Neuronal stem cell (in vitro differentiated cells): Measurements from ENCODE around the gene SLX4IP.

ENCODE experiments used
- DNase-seq: peaks from one replicate; pipeline ENCODE4 v3.0.0-alpha.2; 2013; ENCODE audit warnings: low spot score
- H2AFZ ChIP-seq: one replicate; pipeline ENCODE4 v1.6.1; 2013; ENCODE audit warnings: mild to moderate bottlenecking, low read length, inconsistent platforms
- H2AK5ac ChIP-seq: 2 replicates; pipeline ENCODE4 v1.6.1; 2013; ENCODE audit warnings: low read depth, mild to moderate bottlenecking, inconsistent platforms, low read length, moderate library complexity, mixed read lengths
- H2BK120ac ChIP-seq: 2 replicates; pipeline ENCODE4 v1.6.1; 2013; ENCODE audit warnings: low read depth, mild to moderate bottlenecking, inconsistent platforms, low read length, moderate library complexity, mixed read lengths
- H2BK12ac ChIP-seq: one replicate; pipeline ENCODE4 v1.6.1; 2013; ENCODE audit warnings: low read length, inconsistent platforms
- H2BK15ac ChIP-seq: 2 replicates; pipeline ENCODE4 v1.6.1; 2013; ENCODE audit warnings: mild to moderate bottlenecking, low read length, inconsistent platforms, mixed read lengths
- H2BK5ac ChIP-seq: one replicate; pipeline ENCODE4 v1.6.1; 2013; ENCODE audit warnings: inconsistent platforms, mild to moderate bottlenecking, low read length, moderate library complexity
- H3K14ac ChIP-seq: one replicate; pipeline ENCODE4 v1.6.1; 2013; ENCODE audit warnings: low read length, inconsistent platforms
- H3K18ac ChIP-seq: 2 replicates; pipeline ENCODE4 v1.6.1; 2013; ENCODE audit warnings: low read length, inconsistent platforms
- H3K23ac ChIP-seq: 2 replicates; pipeline ENCODE4 v1.6.1; 2013; ENCODE audit warnings: low read depth, mild to moderate bottlenecking, mixed read lengths, low read length, inconsistent platforms; ENCODE audit not compliant: poor library complexity
- H3K27ac ChIP-seq: replicated peaks from 3 replicates; pipeline ENCODE4 v1.5.1; 2013; ENCODE audit warnings: low read length, inconsistent platforms
- H3K27me3 ChIP-seq, 3 experiments: 2 replicates each; pipeline ENCODE4 v1.6.1; 2013; ENCODE audit warnings: low read length in 3 of 3, mild to moderate bottlenecking in 2 of 3, inconsistent platforms in 1 of 3, low read depth in 1 of 3, mixed read lengths in 1 of 3, moderate library complexity in 1 of 3; ENCODE audit not compliant: control insufficient read depth in 3 of 3, insufficient read depth in 3 of 3
- H3K36me3 ChIP-seq, 2 donors: replicated peaks in 1 of 2; 2 replicates each; pipeline ENCODE4 v1.6.1; 2013; ENCODE audit warnings: low read length in 2 of 2; ENCODE audit not compliant: control insufficient read depth in 2 of 2, insufficient read depth in 2 of 2
- H3K4ac ChIP-seq: 2 replicates; pipeline ENCODE4 v1.6.1; 2013; ENCODE audit warnings: inconsistent platforms, mild to moderate bottlenecking, low read length, moderate library complexity
- H3K4me1 ChIP-seq, 2 donors: 1 replicate in 1 of 2; 2 replicates in 1 of 2; pipeline ENCODE4 v1.6.1; 2013; ENCODE audit warnings: low read length in 2 of 2, low read depth in 1 of 2; ENCODE audit not compliant: control insufficient read depth in 2 of 2, insufficient read depth in 1 of 2
- H3K4me2 ChIP-seq: one replicate; pipeline ENCODE4 v1.6.1; 2013; ENCODE audit warnings: mild to moderate bottlenecking, low read length, inconsistent platforms; ENCODE audit not compliant: insufficient read depth, poor library complexity, severe bottlenecking
- H3K4me3 ChIP-seq, 2 donors: 2 replicates each; pipeline ENCODE4 v1.5.1; 2013; ENCODE audit warnings: low read length in 2 of 2, mild to moderate bottlenecking in 2 of 2, inconsistent platforms in 1 of 2, moderate library complexity in 1 of 2
- H3K79me1 ChIP-seq: one replicate; pipeline ENCODE4 v1.6.1; 2013; ENCODE audit warnings: low read depth, mild to moderate bottlenecking, inconsistent platforms, low read length, moderate library complexity
- H3K9ac ChIP-seq: one replicate; pipeline ENCODE4 v1.6.1; 2013; ENCODE audit warnings: mild to moderate bottlenecking, low read depth, low read length, inconsistent platforms; ENCODE audit not compliant: poor library complexity
- H3K9me3 ChIP-seq, 2 donors: replicated peaks in 1 of 2; 2 replicates each; pipeline versions ENCODE3 to v1.6.1; 2013; ENCODE audit warnings: low read length in 2 of 2, mild to moderate bottlenecking in 2 of 2, inconsistent platforms in 1 of 2, low read depth in 1 of 2, mixed read lengths in 1 of 2, moderate library complexity in 1 of 2; ENCODE audit not compliant: control insufficient read depth in 2 of 2, insufficient read depth in 1 of 2
- H4K8ac ChIP-seq: one replicate; pipeline ENCODE4 v1.6.1; 2013; ENCODE audit warnings: low read depth, mild to moderate bottlenecking, inconsistent platforms, low read length, moderate library complexity
- H4K91ac ChIP-seq: one replicate; pipeline ENCODE4 v1.6.1; 2013; ENCODE audit warnings: low read length, low read depth, mild to moderate bottlenecking, inconsistent platforms; ENCODE audit not compliant: poor library complexity
- WGBS, 2 donors: extraction: QIAGEN DNeasy Blood & Tissue Kit; methylation state at CpG; one replicate each; pipeline ENCODE4 v1.1.7; 2013; ENCODE audit warnings: missing lambda C conversion rate in 2 of 2, mixed read lengths in 1 of 2; ENCODE audit not compliant: insufficient read length in 2 of 2, insufficient replicate concordance in 1 of 2; ENCODE audit errors: extremely low coverage in 2 of 2; 5-methylcytosine and 5-hydroxymethylcytosine counted together

The SLX4IP gene

DNA sequence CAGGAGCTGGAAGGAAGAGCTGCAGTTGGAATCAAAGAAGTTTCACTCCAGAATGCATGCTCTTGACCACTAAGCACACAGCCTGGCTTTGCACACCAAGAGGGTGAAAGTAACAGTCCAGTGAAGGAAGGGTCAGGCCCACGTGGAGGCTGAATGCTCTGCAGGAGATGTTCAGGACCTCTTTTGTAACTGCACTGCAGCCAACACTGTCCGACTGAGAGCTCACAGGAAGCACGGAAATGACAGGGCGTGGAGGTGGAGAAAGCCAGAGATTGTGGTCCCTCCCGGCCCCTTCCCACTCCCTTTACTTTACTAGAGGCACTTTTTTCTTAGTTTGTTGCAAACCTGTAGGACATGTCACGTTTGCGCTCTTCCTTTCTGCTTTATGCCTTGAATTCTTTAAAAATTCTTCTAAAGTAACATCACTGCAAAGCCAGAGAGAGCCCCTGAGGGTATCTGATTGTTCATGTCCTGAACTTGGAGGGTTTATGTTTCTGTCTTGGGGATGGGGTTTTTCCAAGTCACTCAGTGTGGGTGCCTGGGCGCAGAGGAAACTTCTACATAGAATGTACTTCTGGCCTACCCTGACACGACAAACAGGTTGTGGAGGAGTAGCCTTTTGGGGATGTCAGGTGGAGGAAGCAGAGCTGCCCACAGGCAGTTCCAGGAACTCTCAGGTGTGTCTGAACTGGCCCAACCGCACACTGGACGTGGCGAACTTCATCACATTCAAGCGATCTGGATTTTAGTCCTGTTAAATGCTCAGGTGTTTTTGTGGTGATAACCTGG is 197.8 kb downstream of the SLX4IP start:
- H3K14ac ChIP-seq: no peak overlapping the region
- no peak overlapping the region for H3K23ac ChIP-seq
- H3K18ac ChIP-seq: peak overlapping the region; percentile 13
- no peak overlapping the region for H2BK5ac ChIP-seq
- peaks cover 57 to 60% of the 10 kb centered on the region in 2 donors for H3K4me1 ChIP-seq
- no peak for DNase-seq
- no peak overlapping the region for H2BK12ac ChIP-seq
- no peak overlapping the region for H3K4ac ChIP-seq
- no peaks in the 10 kb centered on the region for H3K9me3 ChIP-seq
- H2BK15ac ChIP-seq: no peak overlapping the region
- H4K8ac ChIP-seq: no peak overlapping the region
- H2AK5ac ChIP-seq: no peak overlapping the region
- no peak overlapping the region for H3K4me2 ChIP-seq
- H3K27me3 ChIP-seq: no peaks in the 10 kb centered on the region
- H2BK120ac ChIP-seq: no peak overlapping the region
- H3K4me3 ChIP-seq: no peak overlapping the region
- no CpG with 5 or more reads among the region's 13 CpGs for WGBS, 2 donors
- no peak overlapping the region for H3K27ac ChIP-seq
- H3K79me1 ChIP-seq: no peaks in the 10 kb centered on the region
- H3K36me3 ChIP-seq: peaks cover 3 to 15% of the 10 kb centered on the region in 2 donors
- no peak overlapping the region for H3K9ac ChIP-seq
- H2AFZ ChIP-seq: peak overlapping the region; percentile 38
- no peak overlapping the region for H4K91ac ChIP-seq

DNA sequence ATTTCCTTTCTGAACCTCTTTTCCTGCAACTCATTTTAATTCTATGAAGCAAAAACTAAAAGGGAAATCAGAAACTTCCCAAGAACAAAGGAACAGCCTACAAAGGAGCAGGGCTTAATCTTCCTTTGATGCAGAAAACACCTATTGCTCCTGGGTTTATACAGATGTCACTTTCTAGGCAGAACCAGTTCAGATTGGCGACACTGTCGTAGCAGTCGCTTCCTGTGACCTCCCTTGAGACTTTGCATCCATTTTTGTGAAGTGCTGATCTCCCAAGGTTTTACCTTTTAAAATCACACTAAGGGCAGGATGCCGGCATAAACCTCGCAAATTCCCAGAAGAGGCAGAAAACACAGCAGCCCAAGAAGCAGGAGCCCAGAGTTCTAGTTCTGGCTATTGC is 198.6 kb downstream of the SLX4IP start:
- Histone ChIP-seq H3K18ac (no peak overlapping the region), H2BK5ac (no peak overlapping the region), H3K4me3 (no peak overlapping the region), H2AFZ (no peak overlapping the region), H3K4me2 (no peak overlapping the region), H3K9me3 (no peaks in the 10 kb centered on the region), H3K14ac (no peak overlapping the region), H4K91ac (no peak overlapping the region), H2BK12ac (no peak overlapping the region), H4K8ac (no peak overlapping the region), H3K23ac (no peak overlapping the region), H3K27ac (no peak overlapping the region), H2BK120ac (no peak overlapping the region), H2AK5ac (no peak overlapping the region), H2BK15ac (no peak overlapping the region), H3K36me3 (peaks cover 3 to 23% of the 10 kb centered on the region in 2 donors), H3K4me1 (peaks cover 52 to 54% of the 10 kb centered on the region in 2 donors), H3K9ac (no peak overlapping the region), H3K79me1 (no peaks in the 10 kb centered on the region), H3K27me3 (no peaks in the 10 kb centered on the region), H3K4ac (no peak overlapping the region)
- WGBS, 2 donors: no CpG with 5 or more reads among the region's 5 CpGs
- DNase-seq: no peak

DNA sequence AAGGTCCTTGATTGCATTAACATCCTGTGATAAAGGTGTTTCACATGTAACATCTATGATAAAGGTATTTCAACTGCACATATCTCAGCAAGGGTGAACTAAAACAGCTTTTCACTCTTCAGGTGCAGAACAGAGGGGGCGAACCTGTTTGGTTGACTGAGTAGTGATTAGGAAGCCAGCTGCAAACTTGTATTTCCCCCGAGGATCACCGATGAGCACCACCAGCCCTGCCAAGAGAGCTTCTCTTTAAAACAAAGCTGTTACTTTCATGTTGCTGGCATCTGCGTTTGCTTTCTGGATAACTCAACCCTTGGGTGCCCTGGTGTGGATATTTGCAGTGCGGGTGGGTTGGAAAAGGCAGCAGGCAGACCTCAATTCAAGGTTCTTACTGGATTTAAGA is 199.1 kb downstream of the SLX4IP start:
- DNase-seq: no peak
- Histone ChIP-seq H3K9me3 (no peaks in the 10 kb centered on the region), H2BK120ac (no peak overlapping the region), H3K4me1 (peaks cover 49 to 50% of the 10 kb centered on the region in 2 donors), H2BK12ac (no peak overlapping the region), H3K18ac (no peak overlapping the region), H3K23ac (no peak overlapping the region), H3K9ac (no peak overlapping the region), H4K91ac (no peak overlapping the region), H3K79me1 (no peaks in the 10 kb centered on the region), H2AFZ (no peak overlapping the region), H3K36me3 (peaks cover 5 to 28% of the 10 kb centered on the region in 2 donors), H3K4me3 (no peak overlapping the region), H2BK5ac (no peak overlapping the region), H3K27ac (no peak overlapping the region), H2BK15ac (no peak overlapping the region), H3K4me2 (no peak overlapping the region), H3K14ac (no peak overlapping the region), H3K4ac (no peak overlapping the region), H3K27me3 (no peaks in the 10 kb centered on the region), H2AK5ac (no peak overlapping the region), H4K8ac (no peak overlapping the region)
- no CpG with 5 or more reads among the region's 5 CpGs for WGBS, 2 donors

DNA sequence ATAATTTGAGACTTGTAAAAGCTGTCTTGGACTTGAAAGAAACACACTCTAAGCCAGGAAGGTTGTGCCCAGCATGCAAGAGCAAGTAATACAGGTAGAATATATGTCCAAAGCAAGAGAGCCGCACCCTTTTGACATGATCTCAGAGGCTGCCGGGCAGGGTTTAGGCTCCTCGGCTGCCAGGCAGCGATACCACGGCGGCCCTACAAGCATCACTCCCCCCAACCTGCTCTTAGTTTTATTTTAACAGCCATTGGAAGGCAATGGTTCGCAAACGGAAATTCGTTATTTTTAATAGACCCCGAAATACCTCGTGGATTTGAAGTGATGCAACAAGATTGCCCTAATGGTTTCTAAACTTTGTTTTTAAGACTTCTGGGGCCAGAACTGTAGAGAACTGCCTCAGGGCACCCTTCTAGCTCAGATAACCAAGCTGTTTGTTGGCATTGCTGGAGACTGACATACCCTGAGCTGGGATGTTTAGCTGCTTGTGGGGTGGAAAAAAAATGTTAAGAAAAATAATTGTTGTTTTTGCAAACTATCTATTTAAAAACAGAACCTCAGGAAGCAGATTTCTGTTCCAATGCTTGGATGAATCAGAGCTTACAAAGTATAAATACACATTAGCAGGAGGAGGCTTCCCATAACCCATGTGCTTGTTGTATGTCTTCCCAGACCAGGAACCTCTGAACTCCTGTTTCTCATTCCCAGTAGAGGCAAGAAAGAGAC is 199.7 kb downstream of the SLX4IP start:
- Histone ChIP-seq H3K23ac (no peak overlapping the region), H2AFZ (no peak overlapping the region), H3K4me3 (no peak overlapping the region), H4K91ac (no peak overlapping the region), H2BK5ac (no peak overlapping the region), H3K4me2 (no peak overlapping the region), H2AK5ac (no peak overlapping the region), H3K27ac (no peak overlapping the region), H3K79me1 (no peaks in the 10 kb centered on the region), H3K4me1 (peaks cover 46 to 54% of the 10 kb centered on the region in 2 donors), H3K4ac (no peak overlapping the region), H3K9me3 (no peaks in the 10 kb centered on the region), H4K8ac (no peak overlapping the region), H3K18ac (no peak overlapping the region), H2BK12ac (no peak overlapping the region), H2BK120ac (no peak overlapping the region), H2BK15ac (no peak overlapping the region), H3K14ac (no peak overlapping the region), H3K27me3 (no peaks in the 10 kb centered on the region), H3K36me3 (peaks cover 9 to 34% of the 10 kb centered on the region in 2 donors), H3K9ac (no peak overlapping the region)
- no peak for DNase-seq
- no CpG with 5 or more reads among the region's 11 CpGs for WGBS, 2 donors
